GM21723 (cell line): ENCODE measurements around the gene INPP4A.
A peak's percentile ranks its signal among the peaks of the same experiment; 100 is the strongest.

Source experiments
- ATAC-seq: cut with Tn5 transposase; IDR thresholded peaks from one replicate; pipeline ENCODE4 v1.9.1; 2021; ENCODE audit warnings: mild to moderate bottlenecking, moderate library complexity; ENCODE audit not compliant: unreplicated experiment

Gene INPP4A

DNA sequence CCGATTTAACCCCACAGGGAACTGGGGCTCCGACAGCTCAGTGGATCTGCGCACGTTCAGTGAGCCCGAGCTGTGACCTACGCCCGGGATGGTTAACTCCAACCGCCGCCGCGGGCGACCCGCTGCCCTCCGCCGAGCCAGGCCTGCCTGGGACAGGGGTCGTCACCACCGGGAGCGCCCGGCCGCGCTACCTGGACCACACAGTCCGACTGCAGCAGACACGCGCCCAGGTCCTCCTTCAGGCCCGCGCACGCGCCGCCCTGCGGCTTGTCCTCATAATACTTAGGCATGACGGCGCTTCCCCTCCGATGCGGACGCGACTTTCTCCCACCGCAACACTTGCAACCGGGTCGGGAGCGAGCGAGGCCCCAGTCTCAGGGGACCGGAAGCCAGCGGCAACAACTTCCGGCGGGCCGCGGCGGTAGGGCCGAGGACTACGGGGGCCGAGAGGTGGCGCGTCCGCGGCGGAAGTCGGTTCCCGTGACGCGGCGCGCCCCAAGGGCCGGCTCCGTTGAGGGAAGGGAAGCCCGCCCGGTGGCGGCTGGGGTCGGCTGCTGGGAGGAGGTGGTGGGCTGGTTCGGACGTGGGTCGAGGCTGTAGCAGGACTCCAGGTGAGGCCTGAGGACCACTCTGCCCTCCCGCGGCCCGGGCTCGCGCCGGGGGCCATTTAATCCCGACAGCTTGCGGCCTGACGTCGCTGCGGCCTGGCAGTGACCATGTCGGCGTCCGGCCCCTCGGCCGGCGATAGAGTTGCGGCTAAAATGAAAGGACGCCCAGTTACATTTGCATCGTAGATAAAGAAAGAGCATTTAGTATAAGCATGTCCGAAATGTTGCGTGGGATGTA, 163.7 kb downstream of the INPP4A start, which contains the start of the genes COA5 and UNC50:
TSS of gene COA5 (minus strand) at position 397 of the 846 bp plus-strand sequence. CDS start at position 290, 107 bp downstream.
TSS of gene UNC50 (plus strand) at position 474 of the 846 bp plus-strand sequence. CDS start 1,171 bp downstream, outside the sequence.
- ATAC-seq = peak; percentile 87

DNA sequence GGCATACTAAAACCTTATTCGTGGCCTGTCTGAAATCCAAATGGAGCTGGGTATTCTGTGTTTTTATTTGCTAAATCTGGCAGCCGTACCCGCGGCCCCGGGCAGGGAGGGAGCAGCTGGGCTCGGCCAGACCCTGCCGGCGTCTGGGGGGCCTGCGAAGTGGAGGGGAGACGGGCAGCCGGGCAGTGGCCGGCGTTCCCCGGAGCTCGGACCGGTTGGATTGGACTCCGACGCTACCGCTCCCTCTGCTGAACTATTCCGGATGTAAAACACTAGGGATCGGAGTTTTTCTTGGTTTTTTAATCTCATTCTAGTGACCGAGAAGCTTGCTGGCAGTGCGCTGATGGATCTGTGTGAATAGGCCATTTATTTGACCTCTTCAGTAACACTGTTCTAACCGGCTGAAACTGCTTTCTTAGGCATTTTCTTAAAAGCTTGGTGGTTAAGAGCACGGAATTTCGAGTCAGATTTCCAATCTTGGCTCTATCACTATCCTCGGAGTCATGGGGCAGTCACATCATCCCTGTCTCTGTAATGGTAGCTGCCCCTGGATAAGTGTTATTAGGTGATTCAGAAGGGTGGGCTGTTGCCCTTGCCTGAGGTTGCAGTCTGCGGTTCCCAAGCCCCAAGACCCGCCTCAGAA, 164.4 kb downstream of the INPP4A start:
- ATAC-seq = peak; percentile 13

DNA sequence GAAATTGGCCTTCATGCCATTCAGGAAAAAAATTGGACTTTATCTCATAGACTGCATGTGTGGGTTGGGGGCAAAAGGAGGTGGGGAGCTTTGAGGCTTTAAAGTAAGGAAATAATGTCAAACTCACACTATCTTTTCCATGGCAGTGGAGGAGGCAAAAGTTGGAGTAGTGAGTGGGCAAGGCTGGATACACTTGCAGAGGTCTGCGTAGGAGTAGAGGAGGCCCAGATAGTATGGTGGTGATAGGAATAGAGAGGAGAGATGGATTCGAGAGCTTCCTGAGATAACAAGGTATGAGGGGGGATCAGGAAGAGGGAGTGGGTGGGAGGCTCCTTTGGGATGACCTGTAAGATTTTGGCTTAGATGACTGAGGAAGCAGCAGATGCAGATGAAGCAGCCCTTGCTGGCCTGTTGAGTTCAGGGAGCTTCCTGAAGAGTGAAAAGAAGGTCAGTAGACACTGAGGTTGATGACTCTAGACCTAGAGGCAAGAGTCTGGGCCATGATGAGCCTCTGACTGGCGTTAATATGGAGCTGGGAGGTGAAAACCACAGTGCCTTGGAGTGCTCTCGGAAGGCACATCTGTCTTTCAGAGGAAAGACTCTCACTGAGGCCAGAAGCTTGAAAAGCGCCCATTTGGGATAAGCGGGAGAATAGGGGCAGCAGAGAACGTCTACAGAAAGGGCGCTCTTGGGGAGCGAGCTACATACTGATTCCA, 169.5 kb downstream of the INPP4A start:
- ATAC-seq = no peak

DNA sequence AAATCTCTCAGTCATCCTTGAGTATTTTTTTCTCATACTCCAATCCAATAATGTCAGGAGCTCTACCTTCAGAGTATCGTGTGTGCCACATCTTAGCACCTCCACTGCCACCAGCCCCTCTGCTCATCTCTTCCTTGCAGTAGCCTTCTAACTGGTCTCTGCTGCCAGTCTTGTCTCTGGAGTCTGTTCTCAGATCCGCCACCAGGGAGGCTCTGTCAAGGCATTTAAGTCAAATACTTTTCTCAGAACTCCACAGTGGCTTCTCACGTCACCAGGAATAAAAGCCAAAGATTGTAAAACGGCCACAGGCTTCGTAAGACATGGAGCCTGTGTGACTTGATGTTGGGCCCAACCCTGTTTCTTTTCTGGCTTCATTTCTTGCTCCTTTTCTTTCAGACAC, 170.8 kb downstream of the INPP4A start:
- no peak for ATAC-seq

DNA sequence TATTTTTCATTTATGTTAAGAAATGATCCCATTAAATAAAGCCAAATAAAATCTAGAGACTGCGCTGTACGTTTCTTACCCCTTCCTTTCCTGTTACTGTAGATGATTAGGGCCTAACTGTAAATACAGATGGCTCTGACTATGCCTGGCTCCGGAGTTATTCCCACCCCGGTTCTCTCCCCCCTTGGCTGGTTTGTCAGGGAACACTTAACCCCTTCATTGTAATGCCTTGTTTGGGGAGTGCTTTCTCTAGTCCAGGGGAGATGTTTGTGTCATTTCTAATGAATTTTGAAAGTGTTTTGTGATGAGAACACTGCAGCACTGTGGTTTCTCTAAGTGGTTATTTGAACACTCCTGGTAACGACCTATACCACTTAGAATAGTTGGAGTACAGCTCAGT, 172.5 kb downstream of the INPP4A start:
- no peak for ATAC-seq

DNA sequence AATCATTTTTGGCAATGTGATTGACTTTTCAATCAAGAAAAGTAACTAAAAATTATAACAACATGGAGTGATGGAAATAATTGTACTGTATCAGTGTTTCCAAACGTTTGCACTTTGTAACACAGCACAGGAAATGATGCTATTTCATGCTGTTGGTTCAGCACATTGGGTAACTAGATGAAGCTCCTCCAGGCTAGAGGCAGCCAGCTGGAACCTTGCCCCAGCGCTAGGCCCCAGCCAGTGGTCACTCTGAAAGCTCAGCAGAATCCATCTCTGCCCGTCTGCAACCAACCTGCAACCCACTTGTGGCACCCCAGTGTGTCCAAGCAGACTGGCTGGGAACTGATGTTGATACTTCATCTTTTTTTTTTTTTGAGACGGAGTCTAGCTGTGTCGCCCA, 179.0 kb downstream of the INPP4A start:
- no peak for ATAC-seq

DNA sequence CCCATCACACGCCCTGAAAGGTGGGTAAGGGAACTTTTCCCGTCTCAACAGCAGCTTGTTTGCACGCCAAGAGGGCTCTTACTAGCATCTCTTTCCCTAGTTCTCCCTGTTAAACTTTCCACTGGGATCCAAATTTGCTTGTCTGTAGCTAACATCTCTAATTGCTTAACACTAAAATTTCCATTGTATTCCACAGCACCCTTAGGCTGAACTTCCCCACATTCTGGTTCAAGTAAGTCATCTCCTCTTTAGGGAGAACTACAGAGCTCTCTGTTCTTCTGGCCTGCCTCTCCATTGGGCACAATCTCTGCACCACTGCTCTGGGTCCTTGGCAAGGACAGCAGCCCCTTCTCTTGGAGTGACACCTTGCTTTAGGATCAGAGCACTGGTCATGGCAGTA, 187.7 kb downstream of the INPP4A start:
- ATAC-seq = no peak

DNA sequence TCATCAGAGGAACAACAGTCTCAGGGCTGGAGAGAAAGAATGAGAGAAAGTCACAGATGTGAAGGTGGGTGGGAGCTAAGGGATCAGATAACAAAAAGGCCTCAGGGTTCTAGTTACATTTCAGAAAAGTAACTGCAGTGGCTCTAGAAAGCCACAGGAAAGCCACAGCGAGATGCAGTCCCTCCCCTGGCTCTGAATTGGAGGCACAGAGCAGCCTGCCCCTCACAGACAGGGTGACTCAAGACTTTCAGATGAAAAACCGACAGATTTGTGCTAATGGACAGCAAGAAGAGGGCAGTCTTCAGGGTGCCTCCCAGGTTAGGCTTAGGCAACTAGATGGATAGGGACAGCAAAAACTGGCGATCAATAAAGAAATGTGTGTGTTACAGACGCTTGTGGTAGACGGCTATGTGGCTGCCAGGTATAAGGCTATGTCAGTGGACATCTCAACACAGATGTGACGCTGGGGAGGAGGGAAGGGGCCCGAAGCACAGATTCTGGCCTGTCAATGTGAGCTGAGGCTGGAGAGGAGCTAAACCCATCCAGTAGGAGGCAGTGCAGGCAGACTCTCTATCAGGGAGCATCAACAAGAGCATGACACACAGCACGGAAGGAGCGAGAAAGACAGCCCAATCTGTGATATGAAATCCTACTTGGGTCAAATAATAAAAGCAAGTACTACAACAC, 189.9 kb downstream of the INPP4A start:
- ATAC-seq = no peak

DNA sequence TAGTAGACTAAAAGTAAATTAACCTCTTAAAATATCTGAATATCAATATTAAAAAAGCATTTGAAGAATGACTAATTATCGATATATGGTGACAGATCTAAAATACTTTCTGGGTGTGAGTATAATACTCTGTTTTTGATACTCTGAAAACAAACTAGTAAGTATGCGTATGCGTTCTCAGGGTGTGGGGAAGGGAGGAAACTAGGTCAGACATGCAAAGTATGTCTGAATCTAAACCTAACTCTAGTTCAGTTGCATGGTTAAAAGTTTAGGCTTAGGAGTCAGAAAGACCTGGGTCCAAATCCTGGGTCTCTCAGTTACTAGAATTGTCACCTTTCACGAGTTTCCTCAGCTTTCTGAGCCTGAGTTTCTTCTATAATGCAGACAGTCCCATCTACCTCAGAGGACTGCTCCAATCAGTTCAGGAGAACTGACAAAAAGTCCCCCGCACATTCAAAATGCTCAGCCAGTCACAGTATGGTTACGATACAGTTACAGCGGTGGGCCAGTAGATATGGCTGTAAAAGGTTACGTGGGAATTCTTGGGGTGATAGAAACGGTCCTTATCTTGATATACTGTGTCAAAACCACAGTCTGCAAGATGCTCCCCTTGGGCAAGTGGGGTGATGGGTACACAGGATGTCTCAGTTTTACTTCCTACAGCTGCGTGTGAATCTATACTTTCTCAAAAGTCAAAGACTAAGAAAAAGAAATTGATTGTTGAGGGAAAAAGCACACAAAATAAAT, 192.9 kb downstream of the INPP4A start:
- ATAC-seq = peak; percentile 83

DNA sequence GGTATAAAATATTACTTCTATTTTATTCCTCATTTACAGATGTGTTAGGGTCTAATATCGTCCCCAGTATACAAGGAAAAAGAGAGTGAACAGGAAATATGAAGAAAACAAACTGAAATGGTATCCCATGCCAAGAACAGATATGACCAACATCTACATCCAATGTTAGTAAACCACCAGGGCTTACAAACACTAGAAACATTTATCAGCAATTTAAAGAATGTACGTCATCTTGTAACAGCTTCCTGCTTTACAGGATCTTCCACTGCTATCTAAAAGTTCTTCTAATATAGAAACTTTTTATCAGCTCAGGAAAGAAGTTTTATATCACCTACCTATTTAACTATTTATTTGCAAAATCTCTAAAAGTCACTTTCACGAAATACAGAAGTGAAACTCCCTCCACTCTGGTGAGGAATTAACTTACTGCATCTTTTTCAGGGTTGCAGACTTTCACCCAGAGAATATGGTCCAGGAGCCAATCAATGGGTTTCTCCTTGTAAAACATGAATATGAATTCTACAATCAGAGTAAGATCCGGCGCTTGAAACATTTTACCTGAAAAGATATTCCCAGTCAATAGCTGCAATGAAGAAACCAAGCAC, 198.9 kb downstream of the INPP4A start:
- no peak for ATAC-seq
